GM12892 (cell line): ENCODE measurements around the gene CD300LF. TPM values are rescaled to one million over a fixed set of nuclear protein-coding genes. Genes with fewer than 3 reads are reported as not detected.
A peak's percentile ranks its signal among the peaks of the same experiment; 100 is the strongest.

Experiments
- DNase-seq: peaks from one replicate; pipeline ENCODE4 v3.0.0; 2011; ENCODE audit not compliant: insufficient read length
- FAIRE-seq: peaks from 2 replicates; lab custom pipeline; 2011; peaks lifted over from hg19 to GRCh38; lab: Jason Lieb, UNC
- POLR2A ChIP-seq: IDR thresholded peaks from 2 replicates; pipeline ENCODE4 v1.6.1; 2011; ENCODE audit warnings: low read depth, low read length, control low read depth
- POLR2AphosphoS5 ChIP-seq: IDR thresholded peaks from 2 replicates; pipeline ENCODE4 v1.6.1; 2011; ENCODE audit warnings: low read depth, low read length, control low read depth
- TAF1 ChIP-seq: IDR thresholded peaks from 2 replicates; pipeline ENCODE4 v1.6.1; 2011; ENCODE audit warnings: low read depth, mild to moderate bottlenecking, control low read depth, low read length, borderline replicate concordance
- polyA plus RNA-seq: library from polyadenylated mRNA; unstranded; fragments of >200 nt; gene quantifications from one replicate; pipeline ENCODE4 v1.2.1, GENCODE V29; 2012; ENCODE audit warnings: missing spikeins, inconsistent platforms; ENCODE audit not compliant: missing spikeins

Gene CD300LF
- polyA plus RNA-seq: not detected

DNA sequence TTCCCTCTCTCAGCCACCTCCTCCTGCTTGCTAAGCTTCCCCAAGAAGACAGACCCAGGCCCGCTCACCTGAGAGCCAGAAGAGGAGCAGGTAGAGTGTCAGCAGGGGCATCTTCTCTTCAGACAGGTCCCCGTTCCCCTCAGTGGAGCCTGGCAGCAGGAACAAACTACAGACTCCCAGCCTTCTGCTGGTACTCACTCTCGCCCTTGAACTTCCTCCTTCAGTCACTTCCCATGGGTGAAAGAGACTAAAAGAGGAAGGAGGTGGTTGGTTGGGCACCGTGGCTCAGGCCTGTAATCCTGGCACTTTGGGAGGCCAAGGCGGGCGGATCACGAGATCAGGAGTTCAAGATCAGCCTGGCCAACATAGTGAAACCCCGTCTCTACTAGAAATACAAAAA lies at the start of gene CD300LF:
CD300LF (minus strand) TSS at position 168 of the 400 bp plus-strand sequence; CDS start at position 111, 57 bp downstream.
- FAIRE-seq (no peak), DNase-seq (no peak)

DNA sequence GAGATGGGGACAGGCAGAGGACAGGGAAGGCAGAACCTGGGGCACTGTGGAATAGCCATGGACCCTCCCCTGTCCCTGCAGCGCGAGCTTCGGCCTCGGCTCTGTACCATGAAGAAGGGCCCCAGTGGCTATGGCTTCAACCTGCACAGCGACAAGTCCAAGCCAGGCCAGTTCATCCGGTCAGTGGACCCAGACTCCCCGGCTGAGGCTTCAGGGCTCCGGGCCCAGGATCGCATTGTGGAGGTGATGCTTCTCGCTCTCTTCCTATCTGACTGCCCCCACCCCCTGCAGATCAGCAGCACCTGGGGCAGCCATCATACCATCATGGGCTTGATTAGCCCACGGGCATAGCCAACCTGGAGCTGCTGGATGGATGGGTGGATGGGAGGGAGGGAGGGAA lies 49.2 kb upstream of the CD300LF start:
- DNase-seq (no peak), FAIRE-seq (no peak)
- TF ChIP-seq POLR2AphosphoS5 (no peak), TAF1 (no peak), POLR2A (no peak)

More for the DNA sequence above, at the start of gene CD300LF:
- TF ChIP-seq POLR2AphosphoS5: no peak

DNA sequence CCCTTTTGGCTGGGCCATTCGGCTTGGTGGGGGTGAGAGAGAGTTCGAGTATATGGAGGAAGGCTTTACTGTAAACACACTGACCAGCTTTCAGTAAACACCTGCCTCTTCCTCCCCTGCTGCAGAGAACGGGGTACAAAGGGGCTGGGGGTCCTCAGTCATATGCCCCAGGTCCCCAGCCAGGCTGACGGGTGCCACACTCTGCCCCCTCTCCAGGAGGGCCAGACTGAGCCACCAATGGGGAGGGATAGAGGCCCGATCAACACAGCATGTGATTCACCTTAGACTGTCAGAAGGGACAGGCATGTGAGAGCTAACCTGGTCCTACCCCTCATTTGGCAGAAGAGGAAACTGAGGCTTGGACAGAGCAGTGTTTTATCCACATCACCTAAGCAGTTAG lies 48.7 kb upstream of the CD300LF start:
- TF ChIP-seq POLR2A (no peak), POLR2AphosphoS5 (no peak), TAF1 (no peak)
- no peak for FAIRE-seq
- no peak for DNase-seq

DNA sequence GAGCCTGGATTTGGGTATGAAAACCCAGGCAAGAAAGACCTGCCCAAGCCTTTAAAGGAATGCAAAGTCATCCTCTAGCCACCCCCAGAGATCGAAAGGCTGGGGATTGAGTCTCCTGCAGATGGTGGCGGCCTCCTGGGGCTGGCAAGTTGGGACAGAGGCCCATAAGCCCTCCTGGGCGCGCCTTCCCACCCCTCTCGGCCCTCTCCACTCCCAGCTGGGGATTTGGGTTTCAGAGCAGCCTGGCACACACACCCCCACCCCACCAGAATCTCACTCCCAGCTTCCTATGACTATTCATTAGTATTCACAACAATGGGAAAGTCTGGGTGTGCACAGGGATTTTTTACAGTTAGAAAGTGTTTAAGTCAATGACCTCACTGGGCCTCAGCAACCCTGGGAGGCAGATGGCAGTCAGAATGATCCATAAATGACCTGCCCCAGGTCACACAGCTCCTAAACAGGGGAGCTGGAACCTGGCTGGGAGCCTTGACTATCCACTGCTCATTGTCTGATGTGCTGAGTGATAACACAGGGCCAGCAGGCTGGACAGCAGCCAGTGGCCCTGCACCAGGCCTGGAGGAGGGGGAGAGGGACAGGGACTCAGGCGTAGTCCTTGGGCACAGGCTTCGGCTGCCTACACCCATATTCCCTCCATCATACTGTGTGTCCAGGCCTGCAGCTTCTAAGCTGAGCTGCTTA lies 47.8 kb upstream of the CD300LF start:
- FAIRE-seq (no peak), DNase-seq (no peak)
- TF ChIP-seq TAF1 (no peak), POLR2A (no peak), POLR2AphosphoS5 (no peak)

DNA sequence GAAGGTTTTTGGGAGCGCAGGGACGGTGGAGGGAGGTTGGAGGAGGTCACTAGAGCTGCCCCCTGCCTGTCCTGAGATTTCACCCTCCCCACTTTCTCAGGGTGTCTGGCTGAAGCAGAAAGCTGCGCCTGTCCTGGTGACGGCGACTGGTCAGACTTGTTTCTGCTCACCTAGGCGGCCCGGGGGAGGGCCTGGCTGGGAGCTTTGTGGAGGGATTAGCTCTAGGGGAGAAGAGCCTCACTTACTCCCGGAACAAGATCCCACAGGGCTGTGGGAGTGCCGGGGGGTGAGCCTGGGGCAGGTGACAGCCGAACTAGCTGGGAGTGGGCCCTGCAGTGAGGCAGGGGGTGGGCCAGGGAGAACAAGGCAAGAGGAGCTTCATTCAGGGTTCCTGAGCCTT lies 47.2 kb upstream of the CD300LF start:
- FAIRE-seq (no peak), DNase-seq (no peak)
- TF ChIP-seq POLR2AphosphoS5: no peak
- TF ChIP-seq POLR2A: no peak
- no peak for TF ChIP-seq TAF1

DNA sequence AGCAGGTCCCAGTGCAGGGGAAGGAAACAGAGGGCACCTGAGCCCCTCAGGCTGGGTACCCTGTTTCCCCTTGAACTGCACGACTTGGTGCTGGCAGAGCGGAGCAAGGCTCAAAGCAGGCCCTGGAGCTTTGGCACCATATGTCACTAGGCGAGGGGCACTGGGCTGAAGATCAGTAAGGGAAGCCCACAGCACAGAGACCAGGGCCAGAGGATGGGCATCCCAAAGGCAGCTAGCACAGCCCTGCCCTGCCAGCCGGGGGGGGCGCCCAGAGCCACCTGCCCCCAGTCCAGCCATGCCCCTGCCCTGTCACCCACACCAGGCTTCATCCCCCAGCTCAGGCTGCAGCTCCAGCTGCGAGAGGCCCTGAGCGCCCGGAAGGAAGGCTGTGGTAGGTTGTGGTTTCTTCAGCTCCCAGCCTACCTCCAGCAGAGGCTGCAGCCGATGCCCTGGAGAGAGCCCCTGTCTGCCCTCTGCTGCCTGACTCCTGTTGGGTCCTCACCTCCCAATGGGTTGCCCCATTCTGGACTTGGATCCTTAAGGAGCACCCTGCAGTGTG lies 46.6 kb upstream of the CD300LF start:
- TF ChIP-seq POLR2A: no peak
- TF ChIP-seq TAF1: no peak
- TF ChIP-seq POLR2AphosphoS5: no peak
- peak; percentile 73 for DNase-seq
- peak; percentile 89 for FAIRE-seq

DNA sequence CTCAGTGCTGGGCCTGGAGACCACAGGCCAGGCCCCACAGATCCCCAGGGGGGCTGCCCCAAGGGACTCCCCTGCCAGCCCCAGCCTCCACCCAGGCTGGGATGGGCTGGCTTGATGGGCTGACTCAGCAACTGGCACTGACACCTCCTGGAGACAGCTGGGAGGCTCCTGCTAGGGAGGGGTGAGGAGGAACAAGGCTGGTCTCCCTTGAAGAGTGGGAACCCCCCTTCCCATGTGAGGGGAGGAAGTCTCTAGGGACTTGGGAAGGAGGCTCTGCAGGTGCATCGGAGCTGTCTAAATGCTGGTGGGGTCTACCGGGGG lies 46.1 kb upstream of the CD300LF start:
- DNase-seq: no peak
- no peak for FAIRE-seq

DNA sequence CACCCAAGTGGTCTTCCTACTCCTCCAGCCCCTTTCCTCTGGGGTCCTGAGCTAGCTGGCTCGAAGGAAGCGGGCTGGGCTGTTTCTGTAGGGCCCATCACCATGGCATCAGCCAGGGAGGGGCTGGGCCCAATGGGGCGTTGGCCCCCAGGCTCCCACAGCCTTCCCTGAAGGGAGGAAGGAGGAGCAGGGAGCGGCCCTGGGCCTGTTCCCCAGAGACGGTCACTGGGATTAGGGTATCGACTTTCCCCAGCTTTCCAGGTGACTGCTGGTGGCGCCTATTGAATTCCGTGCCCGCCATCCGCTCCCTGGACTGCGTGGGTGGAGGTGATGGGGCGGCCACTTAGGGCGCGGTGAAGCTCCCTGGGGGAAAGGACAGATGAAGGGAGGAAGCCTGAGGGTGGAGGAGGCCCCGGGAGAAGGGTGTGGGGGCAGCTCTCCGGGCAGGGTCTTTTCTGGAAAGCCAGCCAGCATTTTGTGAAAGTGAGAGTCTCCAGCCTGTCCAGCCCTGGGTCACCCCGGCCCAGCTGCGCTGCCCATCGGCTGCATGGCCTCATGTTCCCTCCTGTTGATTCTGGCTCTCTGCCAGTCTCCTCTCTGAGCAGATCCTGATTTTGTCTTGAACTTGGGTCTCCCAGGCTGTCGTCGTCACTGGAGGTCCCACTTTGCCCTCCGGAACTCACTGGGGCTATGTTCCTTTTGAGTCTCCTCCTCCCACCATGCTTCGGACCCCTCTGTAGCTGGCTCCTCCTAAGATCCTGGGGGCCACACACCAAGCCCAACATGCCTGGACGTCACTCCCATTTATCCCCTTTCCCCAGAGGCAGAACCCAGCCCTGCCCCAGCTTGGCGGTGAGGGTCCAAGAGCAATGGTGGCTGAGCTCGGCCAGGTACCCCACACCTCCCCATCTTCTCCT lies 45.5 kb upstream of the CD300LF start:
- DNase-seq (no peak), FAIRE-seq (peak; percentile 44)
- no peak for TF ChIP-seq TAF1
- TF ChIP-seq POLR2A: no peak
- no peak for TF ChIP-seq POLR2AphosphoS5

More for the DNA sequence above, 46.1 kb upstream of the CD300LF start:
- no peak for TF ChIP-seq POLR2AphosphoS5
- TF ChIP-seq POLR2A: no peak
- TF ChIP-seq TAF1: no peak

DNA sequence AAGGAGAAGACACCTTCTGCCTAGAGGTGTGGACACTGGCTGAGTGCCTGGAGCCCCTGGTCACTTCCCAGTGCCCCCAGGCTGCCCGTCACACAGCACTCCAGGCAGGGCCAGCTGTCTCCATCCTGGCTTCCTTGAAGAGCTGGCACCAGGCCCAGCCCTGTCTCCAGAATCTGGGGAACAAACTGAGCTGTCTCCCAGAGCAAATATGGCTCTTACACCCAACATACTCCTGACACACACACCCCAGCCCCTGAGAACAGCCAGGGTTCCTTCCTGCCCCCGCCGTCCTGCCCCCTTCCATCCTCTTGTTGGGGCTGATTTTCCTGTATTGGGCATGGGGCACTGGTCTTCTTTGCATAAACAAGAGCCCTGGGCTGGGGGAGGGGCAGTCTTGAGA lies 44.8 kb upstream of the CD300LF start:
- TF ChIP-seq POLR2A (no peak), TAF1 (no peak), POLR2AphosphoS5 (no peak)
- no peak for FAIRE-seq
- DNase-seq: no peak

DNA sequence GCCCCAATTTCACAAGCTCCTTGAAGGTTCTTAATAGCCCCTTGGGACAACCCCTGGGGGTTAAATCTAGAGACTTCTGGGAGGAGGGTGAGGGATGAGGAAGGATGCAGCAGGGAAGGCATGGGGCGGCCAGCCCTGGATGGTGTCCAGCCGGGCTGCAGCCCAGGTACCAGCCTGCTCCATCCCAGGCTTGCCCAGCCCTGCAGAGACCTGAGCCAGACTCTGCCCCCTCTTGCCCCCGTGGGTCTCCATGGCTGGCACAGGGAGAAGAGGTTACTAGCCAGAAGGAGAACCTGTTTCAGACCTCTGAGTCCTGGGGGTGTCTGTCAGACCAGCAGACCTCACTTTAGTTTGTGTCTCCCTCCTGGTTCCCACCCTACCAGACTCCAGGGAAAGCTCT lies 44.2 kb upstream of the CD300LF start:
- TF ChIP-seq TAF1 (no peak), POLR2AphosphoS5 (no peak), POLR2A (no peak)
- DNase-seq (no peak), FAIRE-seq (no peak)

DNA sequence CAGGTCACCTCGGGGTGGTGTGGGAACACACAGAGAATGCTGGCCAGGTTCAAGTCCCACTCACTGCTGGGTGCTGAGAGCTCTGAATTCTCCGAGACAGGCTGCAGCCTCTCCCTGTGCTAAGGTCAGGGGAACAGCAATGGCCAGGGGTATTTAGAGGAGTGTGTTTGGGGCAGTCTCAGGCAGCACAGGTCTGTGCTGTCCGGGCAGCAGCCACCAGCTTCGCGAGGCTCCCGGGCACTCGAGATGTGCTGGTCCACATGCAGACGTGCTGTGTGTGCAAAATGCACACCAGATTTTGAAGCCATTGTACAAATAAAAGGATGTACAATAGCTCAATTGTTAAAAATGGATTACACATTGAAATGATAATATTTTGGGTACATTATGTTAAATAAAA lies 42.8 kb upstream of the CD300LF start:
- TF ChIP-seq POLR2A (no peak), TAF1 (no peak), POLR2AphosphoS5 (no peak)
- no peak for FAIRE-seq
- DNase-seq: no peak
